ENCODE results near the gene TAS2R38.
"Not testable (repeated sequence)": the region's sequence is repeated elsewhere in the genome, so short reads cannot be mapped to it uniquely, and the experiment has no call there.

The TAS2R38 gene

DNA sequence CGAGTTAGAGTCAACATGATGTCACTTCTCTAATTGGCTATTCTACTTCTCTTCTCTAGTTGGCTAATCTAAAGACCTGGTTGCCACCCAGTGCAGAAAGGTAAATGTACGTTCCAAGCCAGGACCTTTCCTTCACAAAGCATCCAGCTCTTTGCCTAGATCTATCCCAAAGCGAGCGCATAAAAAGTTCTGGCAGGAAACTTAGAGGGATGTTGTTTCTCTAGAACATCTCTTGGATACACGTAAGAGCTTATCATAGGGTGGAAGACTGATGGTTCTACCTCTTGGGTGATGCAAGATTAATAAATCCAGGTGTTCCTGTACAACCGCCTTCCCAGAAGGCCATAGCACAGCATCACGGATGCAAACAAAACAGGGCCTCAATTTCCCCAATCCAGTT lies at the start of gene TAS2R38:
TAS2R38 (minus strand) TSS at position 101 of the 400 bp plus-strand sequence; CDS start at position 17, 84 bp downstream.
- no peak for DNase-seq (ENCODE audit: low spot score)

DNA sequence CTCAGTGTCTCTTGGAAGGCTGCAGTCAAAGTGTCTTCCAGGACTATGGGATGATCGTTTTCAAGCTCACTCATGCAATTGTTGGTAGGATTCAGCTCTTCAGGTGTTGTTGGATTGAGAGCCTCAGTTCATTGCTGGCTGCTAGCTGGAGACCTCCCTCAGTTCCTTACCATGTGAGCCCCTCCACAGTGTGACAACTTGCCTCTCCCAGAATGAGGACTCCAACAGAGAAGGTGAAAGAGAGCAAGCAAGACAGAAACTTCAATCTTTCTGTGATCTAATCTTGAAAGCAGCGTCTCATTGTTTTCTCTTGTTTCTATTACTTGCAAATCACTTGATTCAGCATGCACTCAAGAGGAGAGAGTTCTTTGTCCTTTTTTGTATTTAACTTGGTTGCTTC lies 44.6 kb upstream of the TAS2R38 start:
- no peak for DNase-seq (ENCODE audit: low spot score)

DNA sequence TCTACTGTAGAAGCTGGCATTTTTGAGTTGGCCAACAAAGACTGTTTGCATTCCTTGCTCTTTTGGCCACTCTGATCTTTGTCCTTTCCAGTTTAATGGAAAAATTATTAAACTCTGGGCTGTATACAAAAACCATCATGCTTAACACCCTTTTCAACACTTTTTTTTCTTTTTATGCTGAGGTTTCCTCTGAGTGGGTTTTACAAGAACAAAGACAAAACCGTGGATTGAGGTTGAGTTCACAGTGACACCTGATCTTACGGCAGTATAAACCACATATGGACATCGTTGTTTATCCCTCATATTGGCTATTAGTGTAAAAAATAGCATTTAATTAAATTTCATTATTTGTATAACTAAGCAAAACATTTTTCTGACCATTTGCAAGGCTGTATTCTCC lies 43.9 kb upstream of the TAS2R38 start:
- DNase-seq (ENCODE audit: low spot score) = no peak

DNA sequence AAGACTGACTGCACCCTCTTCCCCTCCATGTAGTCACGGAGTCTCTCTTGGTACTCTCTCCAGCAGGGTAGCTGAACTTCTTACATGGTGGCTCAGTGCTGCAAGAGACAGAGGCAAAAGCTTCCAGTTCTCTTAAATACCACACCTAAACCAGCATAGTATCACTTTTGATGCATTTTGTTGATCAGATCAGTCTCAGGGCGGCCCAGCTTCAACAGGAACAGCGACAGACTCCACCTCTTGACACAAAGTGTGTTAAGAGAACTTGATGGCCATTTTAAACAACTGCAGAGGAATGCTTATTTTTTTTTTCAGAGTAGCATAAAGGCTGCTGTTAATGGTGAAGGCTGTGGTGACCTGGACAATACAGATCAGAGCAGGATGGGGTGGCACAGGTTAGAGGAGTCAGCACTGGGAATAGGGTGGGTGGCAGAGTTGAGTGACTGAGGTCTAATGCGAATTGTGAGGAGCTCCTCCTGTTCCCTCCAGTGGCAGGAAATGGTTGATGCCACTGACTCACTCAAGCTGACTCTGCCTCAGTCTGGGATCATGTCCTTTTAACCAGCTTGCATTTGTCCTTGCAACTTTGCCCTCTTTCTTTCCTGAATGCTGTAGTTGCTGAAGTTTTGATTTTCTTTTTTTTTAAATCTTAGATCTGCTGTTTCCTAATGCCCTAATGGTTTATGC lies 39.4 kb upstream of the TAS2R38 start:
- no peak for DNase-seq (ENCODE audit: low spot score)

DNA sequence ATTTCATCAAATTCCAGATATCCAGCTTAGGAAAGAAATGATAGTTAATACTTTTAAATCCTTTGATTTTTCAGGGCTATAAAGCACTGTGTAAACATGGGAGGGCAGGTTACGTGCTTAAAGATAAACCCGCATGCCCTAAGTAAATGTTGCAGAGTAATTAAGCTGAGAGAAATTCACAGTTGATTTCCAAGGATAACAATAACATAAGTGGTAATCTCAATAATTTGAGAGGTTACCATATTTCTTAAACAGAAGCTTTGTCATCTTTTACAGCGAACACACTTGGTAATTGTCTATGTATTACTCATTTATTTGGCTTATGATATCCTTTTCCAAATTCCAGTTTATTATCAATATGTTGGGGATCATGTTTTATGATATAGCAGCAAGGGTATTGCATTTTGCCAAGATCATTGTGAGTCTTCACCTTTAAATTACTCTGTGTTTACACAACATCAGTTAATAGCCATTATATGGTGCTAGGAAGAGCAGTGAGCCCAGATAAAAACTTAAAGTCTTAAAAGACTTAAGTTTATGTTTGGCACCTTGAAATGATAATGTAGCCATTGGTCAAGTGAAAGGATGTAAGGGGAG lies 37.5 kb upstream of the TAS2R38 start:
- no peak for DNase-seq (ENCODE audit: low spot score)

DNA sequence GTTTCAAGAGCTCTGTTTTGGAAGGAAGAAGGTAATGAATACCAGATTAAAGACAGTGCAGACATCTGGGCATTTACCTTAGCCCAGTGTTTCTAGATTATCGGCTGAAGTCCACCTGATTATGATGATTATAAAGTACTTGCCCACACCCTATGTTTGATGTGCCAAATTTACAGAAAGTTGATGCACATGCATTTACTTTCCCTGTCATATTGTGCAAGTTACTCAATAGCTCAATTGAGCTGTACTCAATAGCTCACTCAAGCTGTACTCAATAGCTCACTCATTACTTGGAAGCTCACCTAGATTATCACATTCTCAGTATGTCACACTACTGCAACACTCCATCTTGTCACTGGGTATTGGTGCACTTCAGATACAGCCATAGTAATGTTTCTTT lies 35.6 kb upstream of the TAS2R38 start:
- no peak for DNase-seq (ENCODE audit: low spot score)

DNA sequence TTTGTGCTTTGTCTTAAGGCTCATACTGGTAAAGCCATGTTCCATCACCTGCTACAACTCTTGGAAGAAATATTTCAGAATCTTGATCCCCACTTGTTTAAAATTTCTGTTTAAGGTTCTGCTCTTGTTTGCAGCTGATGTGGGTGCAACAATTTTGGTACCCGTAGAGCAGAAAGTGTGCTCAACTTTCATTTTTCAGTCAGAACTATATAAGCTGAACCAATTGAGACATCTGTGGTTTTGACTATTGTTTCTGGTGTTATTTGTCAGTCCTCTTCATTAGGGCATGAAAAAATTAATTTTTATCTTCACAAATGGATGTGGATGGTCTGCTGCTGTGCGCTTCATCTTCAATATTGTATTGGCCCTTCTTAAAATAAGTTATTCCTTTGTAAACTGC lies 33.0 kb upstream of the TAS2R38 start:
- no peak for DNase-seq (ENCODE audit: low spot score)

DNA sequence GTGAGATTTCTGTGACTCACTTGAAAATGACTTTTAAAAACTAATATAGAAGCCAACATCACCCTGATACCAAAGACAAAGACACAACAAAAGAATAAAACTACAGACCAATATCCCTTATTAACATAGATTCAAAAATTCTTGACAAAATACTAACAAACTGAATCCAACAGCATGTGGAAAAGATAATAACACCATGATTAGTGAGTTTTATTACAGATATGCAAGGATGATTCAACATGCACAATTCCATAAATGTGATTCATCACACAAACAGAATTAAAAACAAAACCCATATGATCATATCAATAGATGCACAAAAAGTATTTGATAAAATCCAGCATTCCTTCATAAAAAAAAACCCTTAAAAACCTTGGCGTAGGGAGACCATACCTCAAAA lies 28.6 kb upstream of the TAS2R38 start:
- DNase-seq (ENCODE audit: low spot score) = no peak

DNA sequence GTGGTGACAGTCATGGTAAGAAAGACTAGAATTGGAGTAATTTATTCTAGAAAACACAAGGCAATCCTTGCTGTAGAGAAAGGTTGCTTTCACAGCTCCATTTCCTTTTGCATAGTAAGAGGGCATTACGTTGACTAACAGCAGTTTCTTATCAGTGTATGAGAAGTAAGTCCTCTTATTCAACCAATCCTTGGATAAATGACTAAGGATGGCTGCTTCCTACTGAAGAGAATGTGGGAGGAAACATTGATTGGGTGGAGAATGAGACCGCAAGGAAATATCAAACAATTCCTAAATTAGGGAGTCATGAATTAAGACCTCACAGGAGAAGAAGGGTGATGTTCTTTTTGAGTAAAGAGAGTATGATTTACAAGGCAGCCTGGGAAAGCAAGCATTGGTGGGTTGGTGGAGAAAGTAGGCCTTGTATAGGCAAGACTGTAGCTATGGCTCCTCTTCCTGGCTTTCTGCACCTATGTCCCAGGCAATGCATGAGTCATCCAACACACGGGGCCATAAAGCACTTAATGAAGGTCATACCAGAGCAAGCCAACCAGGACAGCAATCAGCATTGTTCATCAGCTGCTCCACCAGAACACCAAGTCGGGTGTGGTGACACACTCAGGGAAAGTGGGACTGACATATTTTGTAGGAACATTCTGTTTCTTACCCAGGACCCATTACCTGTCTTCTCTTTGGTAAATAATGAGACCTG lies 27.7 kb upstream of the TAS2R38 start:
- no peak for DNase-seq (ENCODE audit: low spot score)

DNA sequence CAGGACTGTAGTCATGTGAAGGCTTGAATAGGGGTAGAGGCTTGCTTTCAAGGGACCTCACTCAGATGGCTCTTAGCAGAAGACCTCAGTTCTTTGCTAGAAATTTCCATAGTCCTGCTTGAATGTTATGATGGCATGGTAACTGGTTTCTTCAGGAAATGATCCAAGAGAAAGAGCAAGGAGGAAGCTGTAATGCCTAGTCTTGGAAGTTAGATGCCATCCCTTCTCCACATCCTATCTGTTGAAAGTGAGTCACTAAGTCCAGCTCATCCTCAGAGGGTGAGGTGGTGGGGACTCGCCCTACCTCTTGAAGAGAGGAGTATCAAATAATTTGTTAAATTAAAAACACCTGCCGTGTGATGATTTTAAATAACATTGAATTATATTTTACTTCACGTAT lies 26.7 kb upstream of the TAS2R38 start:
- no peak for DNase-seq (ENCODE audit: low spot score)

DNA sequence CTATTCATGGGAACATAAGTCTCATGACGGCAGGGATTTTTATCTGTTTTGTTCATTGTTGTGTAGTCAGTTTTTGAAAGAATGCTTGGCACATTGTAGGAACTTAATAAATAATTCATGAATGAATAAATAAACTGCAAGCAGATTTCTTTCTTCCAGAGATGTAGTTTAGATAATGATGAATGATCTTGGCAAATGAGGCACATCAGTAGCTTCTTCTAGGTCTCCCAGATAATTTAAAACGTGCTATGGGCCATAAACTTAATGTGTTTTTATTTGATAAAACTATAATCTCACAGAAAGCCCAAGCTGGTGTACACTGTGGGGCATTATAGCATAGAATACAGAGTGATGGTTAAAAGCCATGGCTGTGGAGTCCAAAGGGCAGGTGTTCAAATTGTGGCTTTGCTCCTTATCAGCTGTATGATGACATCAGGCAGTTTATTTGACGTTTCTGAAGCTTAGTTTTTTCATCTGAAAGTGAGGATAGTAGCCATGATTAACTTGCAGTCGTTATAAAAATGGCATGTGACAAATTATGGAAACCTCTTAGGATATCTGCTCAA lies 25.6 kb upstream of the TAS2R38 start:
- DNase-seq (ENCODE audit: low spot score) = no peak

DNA sequence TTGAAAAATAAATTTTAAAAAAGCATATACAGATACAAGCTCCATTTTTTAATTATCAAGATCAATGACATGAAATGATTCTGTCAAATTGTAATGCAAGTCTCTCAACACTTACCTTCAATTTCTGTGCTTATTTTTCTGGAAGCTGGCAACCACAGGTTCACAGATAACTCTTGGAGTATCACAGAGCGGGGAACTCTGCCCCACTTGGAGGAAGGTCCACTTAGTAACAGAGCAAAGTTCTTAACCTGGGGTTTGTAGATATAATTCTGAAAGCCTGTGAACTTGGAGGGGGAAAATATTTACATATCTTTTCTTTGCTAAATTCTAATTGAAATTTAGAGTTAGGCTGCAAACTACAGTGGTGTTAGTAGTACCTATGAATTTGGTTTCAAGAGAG lies 19.8 kb upstream of the TAS2R38 start:
- DNase-seq (ENCODE audit: low spot score) = no peak

DNA sequence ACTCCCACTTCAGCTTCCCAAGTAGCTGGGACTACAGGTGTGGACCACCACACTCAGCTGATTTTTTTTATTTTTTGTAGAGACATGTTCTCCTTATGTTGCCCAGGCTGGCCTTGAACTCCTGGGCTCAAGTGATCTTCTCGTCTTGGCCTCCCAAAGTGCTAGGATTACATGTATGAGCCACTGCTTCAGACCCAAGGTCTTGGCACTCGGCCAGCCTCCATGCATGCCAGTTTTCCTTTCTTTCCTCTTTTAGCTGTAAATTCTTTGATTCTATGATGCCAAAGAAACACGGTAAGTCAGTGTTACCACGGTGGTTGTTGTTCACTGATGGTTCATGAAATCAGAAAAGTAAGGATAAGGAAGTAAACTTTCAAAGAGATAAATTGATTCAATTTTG lies 19.1 kb upstream of the TAS2R38 start:
- no peak for DNase-seq (ENCODE audit: low spot score)

DNA sequence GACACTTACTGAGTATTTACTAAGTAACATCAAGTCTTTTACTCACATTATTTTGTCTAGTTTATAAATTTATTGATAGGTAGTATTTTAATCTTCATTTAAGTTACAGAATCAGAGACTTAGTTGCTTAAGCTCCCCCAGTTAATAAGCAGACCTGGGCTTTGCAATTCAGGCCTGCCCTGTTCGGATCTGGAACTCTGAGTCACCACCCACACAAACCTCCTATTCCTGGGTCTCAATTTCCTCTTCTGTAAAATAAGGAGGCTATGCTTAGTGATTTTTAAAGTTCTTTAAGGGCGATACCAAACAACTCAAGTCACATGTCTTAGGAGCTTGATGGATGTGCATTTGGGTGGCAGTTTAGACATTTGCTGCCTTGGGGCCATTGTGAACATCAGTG lies 18.6 kb upstream of the TAS2R38 start:
- DNase-seq (ENCODE audit: low spot score) = no peak

DNA sequence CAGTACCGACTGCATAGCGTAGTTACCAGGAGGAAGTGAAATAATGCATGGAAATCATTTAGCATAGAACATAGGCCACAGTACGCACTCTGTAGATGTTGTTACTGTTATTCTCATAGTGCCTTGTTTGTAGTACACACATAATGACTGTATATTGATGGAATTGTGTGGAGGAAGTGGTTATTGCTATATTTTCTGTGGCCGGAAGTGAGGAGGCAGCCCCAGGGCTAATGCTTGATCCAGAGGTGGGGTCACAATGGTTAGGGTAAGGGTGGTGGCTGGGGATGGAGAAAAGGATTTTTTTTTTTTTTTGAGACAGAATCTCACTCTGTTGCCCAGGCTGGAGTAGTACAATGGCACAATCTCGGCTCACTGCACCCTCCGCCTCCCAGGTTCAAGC lies 17.6 kb upstream of the TAS2R38 start:
- DNase-seq (ENCODE audit: low spot score) = no peak

DNA sequence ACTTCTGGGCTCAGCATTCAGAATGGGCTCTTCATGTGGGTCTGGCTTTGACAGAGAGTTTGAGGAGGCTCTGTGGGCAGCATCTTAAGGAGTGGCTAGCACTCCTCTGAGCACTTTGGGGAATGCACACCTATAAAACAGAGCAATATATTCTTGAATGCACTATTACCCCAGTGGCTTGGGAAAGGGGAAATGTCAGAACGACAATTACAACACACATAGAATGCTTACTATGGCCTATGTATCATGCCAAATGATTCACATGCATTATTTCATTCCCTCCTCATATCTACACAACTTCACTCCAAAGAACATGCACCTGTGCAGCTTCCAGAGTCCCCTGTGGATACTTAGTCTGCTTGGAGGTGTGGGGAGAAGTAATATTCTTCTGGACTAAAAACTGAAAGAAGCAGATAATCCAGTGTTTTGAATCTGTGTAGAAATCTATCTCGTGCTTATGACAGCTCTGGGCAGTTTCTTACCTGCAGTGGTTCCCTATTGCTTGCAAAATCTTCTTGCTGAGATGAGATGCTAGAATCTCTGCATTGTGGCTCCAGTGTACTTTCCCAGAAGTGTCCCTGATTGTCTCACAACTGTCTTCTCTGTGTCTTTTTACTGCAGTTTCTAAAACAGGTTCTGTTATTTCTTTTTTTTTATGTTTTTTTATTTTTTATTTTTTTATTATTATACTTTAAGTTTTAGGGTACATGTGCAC lies 16.6 kb upstream of the TAS2R38 start:
- no peak for DNase-seq (ENCODE audit: low spot score)

DNA sequence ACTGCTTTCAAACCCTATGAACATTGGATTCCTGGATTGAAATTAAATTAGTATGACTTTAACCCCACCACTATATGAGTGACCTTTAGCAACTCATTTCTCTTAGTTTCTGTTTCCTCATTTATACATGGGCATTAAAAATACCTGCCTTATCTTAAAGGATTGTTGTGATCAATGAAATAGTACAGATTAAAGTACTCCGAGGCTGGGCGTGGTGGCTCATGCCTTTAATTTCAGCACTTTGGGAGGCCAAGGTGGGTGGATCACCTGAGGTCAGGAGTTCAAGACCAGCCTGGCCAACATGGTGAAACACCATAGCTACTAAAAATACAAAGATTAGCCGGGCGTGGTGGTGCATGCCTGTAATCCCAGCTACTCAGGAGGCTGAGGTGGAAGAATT lies 14.2 kb upstream of the TAS2R38 start:
- not testable (repeated sequence) for DNase-seq (ENCODE audit: low spot score)

DNA sequence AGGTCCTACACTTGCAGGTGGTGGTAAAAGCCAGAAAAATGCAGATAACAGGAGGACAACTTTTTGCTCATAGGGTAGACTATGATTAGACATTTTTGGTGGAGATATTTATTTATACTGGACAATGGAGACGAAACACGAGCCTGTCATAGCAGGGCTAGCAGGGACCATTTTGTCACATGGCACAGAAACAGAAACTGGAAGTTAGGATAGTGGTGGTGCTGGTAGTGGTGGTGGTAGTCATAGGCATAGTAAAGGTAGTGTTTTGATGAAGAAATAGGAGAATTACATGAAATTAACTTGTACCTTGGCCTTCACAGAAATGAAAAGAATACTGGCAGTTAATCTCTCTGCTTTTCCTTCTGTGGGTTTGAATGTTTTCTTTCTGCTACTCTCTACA lies 13.3 kb upstream of the TAS2R38 start:
- DNase-seq (ENCODE audit: low spot score) = no peak

DNA sequence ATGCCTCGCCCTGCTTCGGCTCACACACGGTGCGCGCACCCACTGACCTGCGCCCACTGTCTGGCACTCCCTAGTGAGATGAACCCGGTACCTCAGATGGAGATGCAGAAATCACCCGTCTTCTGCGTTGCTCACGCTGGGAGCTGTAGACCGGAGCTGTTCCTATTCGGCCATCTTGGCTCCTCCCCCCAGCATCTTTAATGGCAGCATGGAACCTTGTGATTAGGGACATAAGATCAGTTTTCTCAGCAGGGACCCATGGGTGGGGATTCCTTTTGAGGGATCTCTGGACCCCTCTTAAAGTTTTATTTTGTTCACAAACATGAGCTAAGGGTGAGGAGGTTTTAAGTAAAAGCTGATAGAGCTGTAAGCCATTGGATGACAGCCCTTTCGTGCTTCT lies 12.4 kb upstream of the TAS2R38 start:
- not testable (repeated sequence) for DNase-seq (ENCODE audit: low spot score)

DNA sequence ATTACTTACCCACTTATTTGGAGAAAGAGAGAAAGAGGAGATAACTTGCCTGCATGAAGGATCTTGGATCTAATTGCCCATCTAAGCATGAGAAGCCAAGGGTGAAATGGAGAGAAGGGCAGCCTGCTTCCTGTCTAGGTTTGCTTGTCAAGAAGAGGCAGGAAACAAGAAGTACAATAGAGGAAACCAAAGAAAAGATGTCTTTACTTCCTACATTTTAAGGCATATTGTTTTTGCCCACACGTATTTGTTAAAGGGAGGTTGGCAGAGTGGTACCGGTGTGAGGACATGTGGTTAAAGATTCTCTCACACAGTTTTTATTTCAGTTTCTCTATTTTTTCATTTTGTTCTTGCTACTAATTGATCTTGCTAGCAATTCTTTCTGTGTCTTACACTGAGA lies 6.0 kb upstream of the TAS2R38 start:
- no peak for DNase-seq (ENCODE audit: low spot score)

DNA sequence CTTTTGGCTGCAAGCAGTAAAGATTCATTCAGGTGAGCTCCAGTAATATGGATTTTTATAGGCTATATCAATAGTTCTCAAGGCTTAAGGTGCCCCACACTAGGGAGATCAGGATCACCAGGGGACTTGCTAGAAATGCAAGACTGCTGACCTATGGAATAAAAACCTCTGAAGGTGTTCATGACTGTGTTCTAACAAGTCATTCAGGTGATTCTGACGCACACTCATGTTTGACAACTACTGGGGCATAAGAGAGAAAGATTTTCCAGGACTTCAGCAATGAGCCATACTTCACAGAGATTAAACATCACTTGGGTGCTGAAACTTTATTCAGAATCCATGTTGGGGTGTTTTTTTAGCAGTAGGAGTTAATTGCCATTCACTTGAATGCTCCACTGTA lies 4.8 kb upstream of the TAS2R38 start:
- DNase-seq (ENCODE audit: low spot score) = no peak

DNA sequence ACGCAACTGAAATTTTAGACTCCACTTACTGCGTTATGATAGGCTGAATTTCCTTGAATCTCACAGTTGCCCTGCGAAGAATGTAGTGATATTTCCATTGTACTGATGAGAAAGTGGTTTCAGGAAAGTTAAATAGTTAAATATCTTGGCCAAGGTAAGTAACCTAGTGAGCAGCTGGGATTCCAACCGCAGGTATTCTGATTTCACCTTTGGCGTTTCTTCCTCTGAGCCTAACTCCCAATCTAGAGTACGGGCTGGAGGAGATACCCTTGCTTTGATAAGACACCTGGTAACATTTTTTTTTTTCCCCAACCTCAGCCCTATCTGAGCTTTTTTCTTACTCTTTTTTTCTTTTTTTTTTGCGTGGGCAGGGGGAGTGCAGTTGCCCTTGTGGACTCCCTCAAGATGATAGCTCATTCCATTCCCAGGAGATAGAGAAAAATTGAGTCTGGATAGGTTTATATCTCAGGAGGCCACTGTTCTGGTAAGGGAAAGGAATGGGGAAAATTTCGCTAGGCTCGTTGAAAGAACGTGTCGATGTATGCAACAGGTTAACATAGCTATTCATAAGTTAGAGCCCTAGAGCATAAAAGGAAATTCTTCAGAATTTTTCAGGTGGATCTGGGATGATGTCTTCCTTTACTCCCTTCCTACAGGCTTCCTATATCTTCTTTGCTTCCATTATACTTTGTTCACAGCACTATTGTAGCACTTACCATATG lies 3.1 kb upstream of the TAS2R38 start:
- DNase-seq (ENCODE audit: low spot score) = no peak
